ENCODE measurements around the gene UQCC2.

The UQCC2 gene

DNA sequence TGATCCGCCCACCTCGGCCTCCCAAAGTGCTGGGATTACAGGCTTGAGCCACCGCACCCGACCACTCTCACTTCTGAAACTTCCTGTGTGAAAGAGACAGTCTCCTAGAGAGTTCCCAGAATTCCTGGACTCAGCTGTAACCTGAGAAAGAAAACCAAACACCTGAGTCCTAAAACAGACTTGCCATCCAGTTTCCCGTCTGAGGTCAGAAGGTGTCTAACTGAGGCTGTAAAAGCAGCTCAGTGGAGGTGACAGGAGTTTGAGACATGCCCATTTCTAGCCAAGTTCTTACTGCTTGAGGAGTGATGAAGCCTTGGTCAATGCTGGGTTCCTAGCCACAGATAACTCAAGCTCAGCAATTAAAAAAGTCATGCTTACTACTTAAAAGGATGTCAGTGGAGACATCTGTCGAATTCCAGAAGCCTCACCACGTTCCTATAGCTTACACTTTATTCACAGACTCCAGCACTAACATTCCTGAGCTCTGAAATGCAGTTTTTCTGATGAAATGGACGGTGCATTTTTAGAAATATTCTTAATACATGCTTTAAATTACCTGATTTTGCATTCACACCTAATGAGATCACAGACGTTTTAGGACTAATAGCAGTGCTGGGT lies 6.1 kb downstream of the UQCC2 start:
- peak; percentile 76 for DNase-seq

- DNase-seq = no peak
Observed at GRCh38 chr6:33704215-33705066, 7.1 kb downstream of the UQCC2 start.

- peak; percentile 69 for DNase-seq
Observed at GRCh38 chr6:33702345-33702977, 9.0 kb downstream of the UQCC2 start.

GRCh38 chr6:33700391-33701050 lies 11.0 kb downstream of the UQCC2 start:
- DNase-seq = peak; percentile 70

DNA sequence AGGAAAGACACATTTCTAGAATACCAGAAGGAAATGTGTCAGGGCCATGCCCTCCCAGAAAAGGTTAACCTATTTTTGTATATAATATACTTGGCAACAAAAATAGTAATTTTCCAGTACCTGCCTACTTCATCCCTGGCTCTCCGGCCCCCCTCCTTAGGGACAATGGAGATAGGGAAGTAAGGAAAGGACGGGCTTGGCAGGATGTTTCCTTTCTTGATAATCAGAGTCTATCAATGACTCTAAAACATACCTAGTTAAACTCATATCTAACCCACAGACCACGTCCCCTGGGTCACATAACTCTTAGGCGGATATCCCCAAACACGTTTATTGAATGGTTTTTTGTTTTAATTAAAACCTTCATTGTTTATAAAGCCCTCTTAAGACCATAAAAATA lies 11.8 kb downstream of the UQCC2 start:
- no peak for DNase-seq

GRCh38 chr6:33699131-33699530 lies 12.4 kb downstream of the UQCC2 start:
- no peak for DNase-seq

GRCh38 chr6:33698494-33698893 lies 13.0 kb downstream of the UQCC2 start:
- no peak for DNase-seq

DNA sequence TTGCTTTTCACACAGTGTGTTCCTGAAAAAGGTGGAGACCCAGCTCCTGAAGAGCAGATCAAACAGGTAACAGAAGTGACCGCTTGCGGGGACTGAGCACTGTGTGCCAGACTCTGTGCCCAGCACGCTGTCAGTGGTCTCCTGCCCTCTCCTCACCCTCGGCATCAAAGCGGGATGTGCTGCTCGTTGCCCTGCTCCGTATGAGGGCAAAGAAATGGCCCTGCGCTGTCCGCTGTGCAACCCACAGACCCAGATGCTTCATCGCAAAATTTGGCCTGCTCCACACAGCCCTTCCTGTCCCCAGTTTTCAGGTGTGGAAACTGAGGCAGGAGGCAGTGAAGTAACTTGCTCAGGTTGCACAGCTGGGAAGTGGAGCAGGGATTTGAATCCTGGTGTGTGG lies 13.7 kb downstream of the UQCC2 start:
- DNase-seq = no peak

DNA sequence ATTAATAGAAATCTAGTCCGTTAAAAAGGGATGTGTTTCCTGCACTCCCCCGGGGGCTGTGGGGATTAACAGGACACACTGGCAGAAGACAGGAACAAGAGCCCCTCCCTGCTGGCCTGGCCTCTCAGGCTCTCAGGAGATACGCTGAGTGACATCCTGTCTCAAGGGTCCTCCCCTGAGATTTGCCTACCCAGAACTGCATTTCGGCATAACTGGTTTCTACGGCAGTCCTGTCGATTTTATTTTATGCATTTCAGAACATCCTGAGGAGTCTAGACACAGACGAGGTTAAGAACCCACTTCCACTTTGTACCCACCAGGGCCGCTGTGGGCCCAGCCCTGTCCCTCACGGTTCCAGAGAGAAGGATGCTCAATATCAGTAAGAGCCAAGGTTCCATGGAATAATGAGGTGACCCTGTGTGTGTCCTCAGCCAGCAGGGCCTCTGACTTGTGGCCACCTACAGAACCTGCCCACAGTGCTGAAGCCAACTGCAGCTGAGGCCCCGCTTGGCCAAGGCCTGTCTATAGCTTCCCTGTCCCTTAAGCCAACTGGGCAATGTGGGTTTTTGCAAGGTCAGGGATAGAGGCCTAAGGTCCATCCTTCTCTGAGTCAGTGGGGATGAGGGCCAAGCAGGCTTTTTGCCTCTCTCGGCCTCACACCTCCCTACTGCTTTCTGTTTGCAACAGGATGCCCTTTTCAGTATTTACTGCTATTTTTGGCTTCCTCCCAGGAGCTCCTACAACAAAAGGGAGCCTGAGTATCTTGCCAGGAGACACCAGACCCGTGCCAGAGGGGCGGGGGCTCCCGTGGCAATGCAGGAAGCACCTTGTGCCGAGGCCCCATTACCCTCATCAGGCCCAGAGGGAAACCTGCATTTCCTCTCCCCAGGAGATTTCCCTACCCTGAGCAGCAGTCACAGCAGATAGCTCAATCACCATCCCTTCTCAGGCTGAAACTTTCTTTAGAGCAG lies 14.7 kb downstream of the UQCC2 start:
- DNase-seq = no peak

- no peak for DNase-seq
Observed at GRCh38 chr6:33696076-33696475, 15.4 kb downstream of the UQCC2 start.

DNA sequence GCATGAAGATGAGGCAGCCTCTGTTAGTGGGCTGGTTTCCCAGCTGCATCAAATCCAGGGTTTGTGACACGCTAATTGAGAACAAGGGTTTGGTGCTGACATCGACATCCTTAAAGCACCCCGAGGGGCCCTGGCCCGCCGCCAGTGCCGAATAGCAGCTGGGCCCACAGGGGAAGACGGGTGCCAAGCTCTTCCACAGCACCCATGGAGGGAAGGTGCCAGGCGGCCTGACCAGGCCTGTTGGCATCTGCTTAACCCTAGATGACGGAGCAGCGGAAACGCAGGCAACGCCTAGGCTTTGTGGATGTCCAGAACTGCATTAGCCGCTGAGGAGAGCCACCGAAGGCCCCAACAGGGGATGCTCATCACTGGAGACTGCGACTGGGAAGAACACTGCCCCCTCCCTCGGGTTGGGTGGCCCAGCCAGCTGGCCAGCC lies 16.0 kb downstream of the UQCC2 start:
- no peak for DNase-seq

DNA sequence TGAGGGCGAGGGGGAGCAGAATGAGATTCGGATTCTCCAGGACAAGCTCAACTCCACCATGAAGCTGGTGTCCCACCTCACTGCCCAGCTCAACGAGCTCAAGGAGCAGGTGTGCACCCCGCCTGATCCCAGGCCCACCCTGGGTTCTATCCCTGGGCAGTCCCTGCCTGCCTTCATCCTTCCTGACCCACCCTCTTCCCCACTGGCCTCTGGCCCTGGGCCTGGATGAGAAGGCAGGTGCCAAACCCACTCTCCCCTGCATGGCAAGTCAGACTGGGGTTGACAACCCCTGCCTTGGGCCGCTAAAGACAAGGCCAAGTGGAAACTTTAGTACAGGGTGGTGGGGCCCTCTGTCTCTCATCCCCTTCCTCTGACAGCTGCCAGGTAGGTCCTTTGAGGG lies 16.5 kb downstream of the UQCC2 start:
- no peak for DNase-seq

DNA sequence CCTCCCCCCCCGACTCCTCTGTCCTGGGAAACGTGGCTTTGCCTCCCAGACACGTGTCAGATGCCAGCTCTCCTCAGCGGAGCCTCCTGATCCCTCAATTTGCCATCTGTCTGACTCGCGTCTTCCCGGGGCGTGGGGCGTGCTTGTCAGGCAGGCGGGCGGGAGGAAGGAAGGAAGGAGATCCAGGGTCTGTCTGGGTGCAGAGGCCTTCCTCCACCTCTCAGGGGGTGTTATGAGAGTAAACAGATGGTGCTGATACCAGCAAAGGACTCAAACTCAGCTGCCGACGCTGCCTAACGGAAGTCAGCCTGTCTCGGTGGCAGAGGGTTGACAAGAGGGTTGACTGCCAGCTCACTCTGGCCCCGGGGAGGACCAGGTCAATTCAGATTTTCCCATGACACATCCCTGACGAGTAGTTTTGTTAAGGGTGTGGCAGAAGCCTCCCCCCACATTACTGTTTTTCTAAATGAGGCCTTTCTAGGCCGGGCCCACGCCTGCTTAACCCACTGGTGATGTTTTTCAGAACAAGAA lies 17.0 kb downstream of the UQCC2 start:
- DNase-seq = peak; percentile 76

DNA sequence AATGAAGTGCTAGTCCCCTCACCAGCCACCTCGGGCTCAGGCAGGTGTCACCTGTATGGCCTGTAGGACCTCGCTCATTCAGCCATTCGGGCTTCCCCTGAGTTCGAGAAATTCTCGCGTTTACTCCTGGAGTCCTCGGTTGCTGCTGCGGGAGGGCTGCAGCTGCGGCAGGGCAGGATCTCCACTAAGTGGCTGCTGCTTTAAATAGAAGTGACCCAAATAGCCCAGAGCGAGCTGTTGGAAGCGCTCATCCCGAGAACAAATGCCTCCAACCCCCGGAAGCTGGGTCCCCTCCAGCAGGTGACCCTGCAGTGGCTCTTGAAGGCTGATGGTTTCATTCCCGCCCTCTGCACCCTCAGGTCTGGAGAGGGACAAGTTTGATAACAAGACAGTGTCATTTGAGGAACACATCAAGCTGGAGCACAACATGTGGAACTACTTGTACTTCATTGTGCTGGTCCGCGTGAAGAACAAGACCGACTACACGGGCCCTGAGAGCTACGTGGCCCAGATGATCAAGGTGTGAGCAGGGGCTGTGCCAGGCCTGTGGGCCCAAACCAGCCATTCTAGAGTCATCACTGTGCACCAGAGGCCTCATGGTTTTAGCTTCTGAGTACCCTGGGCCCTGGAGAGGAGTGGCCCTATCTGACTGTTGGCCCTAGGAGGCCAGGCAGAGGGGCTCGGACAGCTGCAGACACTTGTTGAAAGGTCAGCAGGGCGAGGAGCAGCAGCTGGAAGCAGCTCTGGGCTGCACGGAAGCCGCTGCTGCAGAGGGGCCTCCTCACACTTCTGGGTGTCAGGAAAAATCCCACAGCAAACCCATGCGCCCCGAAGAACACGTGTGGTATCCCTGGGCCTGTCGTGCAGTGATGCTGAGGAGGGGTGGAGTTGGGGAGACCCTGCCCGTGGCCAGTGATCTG lies 18.1 kb downstream of the UQCC2 start:
- no peak for DNase-seq

- no peak for DNase-seq
Observed at GRCh38 chr6:33692760-33693158, 18.7 kb downstream of the UQCC2 start.

DNA sequence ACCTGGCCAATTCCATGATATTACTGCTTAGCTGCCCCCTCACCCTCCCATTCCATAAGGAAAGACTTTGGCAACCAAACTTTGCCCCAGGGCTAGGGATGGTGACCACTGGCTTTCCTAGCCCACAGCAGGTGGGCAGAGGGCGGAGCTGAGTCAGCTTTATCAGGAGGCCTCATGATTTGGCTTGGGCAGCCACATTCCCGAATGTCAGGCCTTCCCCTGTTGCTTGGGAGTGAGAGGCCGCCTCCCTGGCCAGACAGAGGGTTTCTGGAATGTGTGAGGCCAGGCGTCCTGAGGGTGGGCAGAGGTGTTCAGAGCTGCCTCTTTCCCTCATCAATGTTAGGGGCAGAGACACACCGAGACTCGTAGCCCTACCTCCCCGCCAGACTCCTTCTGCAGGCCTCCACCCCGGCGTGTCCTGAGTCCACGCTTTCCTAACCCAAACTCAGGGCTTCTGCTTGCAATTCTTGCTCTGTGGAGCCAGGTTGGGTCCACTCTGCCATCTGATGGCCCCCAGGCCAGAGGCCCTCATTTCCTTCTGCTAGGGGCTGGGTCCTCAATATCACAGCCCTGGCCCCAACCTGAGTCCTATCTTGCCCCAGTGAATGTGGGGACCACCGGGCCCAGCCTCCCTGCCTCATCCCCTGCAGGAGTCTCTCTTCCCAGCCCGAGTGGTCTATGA lies 19.3 kb downstream of the UQCC2 start:
- DNase-seq = no peak

DNA sequence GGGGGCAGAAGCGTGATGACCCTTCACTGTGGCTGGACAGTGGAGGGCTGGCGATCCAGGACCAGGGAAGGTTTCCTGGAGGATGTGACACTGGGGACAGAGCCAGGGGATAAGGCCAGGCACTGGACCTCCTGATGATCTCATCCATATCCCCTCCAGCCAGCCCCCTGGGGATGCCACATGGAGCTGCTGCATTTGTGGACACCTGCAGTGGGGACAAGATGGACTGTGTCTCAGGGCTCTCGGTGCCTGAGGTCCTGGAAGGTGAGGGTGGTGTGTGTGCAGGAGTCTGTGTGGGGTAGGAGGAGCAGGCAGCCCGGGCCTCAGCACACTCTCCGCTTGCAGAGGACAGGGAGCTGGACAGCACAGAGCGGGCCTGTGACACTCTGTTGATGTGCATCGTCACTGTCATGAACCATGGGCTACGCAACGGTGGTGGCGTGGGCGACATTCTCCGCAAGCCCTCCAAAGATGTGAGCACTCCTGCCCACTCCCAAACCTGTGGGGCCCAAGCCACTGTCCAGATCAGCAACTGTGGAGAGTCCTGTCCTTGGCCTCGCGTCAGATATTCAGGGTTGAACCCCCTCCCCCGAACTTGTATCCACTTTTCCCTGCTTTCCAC lies 19.9 kb downstream of the UQCC2 start:
- no peak for DNase-seq

- DNase-seq = no peak
Observed at GRCh38 chr6:33690766-33691165, 20.7 kb downstream of the UQCC2 start.

DNA sequence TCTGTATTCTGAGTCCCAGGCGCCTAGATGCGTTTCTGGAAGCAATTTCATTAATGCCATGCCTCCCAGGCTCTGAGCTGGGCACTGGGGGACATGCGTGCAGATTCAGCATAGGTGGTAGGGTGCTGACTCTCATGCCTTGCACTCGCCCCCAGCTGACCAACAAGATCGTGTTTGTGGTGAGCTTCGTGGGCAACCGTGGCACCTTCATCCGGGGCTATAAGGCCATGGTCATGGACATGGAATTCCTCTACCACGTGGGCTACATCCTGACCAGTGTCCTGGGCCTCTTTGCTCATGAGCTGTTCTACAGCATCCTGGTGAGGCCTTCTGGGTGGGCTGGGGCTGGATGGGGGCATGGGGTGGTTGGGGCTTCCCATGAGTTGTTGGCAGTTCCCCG lies 21.6 kb downstream of the UQCC2 start:
- no peak for DNase-seq

GRCh38 chr6:33689148-33689494 lies 22.4 kb downstream of the UQCC2 start:
- no peak for DNase-seq

Measured in fibroblast of skin of scalp (primary cell).